ENCODE measurements around the gene DUSP7.

DNA sequence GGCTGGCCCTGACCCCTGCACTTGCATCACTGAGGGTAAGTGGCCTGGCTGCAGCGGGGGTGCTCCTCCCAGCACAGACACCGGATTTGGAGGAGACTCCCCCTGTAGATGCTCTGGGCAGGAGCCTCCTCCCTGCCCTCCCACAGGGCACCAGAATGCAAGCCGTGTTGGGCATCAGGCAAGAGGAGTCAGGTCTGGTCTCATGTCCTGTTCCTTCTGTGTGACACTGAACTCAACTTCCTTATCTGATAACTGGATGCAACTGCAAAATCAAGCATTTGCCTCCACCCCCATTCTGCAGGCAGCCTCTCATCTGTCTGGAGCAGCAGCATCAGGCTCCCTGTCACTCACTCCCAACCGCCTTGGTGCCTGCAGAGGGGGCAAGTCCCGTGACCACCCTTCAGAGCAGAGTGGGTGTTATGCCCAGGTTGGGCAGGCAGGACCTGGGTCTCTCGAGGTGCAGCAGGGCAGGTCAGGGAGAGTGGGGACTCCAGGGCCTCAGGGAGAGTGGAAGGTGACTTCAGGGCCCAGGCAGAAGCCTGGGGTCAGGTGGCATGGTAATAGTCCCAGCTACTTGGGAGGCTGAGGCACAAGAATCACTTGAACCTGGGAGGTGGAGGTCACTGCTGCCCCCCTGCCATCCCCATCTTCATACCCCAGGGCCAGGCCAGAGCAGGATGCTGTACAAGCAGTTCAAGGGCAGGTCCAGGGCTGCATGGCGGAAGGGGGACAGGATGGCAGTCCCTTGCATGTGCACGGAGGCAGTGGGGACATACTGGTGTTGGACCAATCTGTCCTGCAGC lies 50.2 kb downstream of the DUSP7 start:
- TF ChIP-seq, protein P1, sequence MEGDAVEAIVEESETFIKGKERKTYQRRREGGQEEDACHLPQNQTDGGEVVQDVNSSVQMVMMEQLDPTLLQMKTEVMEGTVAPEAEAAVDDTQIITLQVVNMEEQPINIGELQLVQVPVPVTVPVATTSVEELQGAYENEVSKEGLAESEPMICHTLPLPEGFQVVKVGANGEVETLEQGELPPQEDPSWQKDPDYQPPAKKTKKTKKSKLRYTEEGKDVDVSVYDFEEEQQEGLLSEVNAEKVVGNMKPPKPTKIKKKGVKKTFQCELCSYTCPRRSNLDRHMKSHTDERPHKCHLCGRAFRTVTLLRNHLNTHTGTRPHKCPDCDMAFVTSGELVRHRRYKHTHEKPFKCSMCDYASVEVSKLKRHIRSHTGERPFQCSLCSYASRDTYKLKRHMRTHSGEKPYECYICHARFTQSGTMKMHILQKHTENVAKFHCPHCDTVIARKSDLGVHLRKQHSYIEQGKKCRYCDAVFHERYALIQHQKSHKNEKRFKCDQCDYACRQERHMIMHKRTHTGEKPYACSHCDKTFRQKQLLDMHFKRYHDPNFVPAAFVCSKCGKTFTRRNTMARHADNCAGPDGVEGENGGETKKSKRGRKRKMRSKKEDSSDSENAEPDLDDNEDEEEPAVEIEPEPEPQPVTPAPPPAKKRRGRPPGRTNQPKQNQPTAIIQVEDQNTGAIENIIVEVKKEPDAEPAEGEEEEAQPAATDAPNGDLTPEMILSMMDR (IDR thresholded peaks at IDR 0.05 in 8 of 11, conservative IDR thresholded peaks at IDR 0.05 in 3 of 11) = no peak
- TF ChIP-seq POLR2A (IDR thresholded peaks at IDR 0.05) = no peak

Data from spleen (tissue), 7 donors.